GM12872 (cell line): Measurements from ENCODE around the gene RAD54L2.

Experiments used
- CTCF ChIP-seq: IDR thresholded peaks from 3 replicates; pipeline ENCODE4 v1.5.1; 2011; ENCODE audit warnings: low read depth, mild to moderate bottlenecking, low read length, moderate library complexity; ENCODE audit not compliant: insufficient read depth

RAD54L2 gene

GRCh38 chr3:51508255-51508654 is 30.3 kb upstream of the RAD54L2 start:
- no peak for TF ChIP-seq CTCF

GRCh38 chr3:51510996-51511395 is 27.5 kb upstream of the RAD54L2 start:
- TF ChIP-seq CTCF: no peak

- TF ChIP-seq CTCF: no peak
Observed at GRCh38 chr3:51514210-51514609, 24.3 kb upstream of the RAD54L2 start.

GRCh38 chr3:51519848-51520247 is 18.7 kb upstream of the RAD54L2 start:
- no peak for TF ChIP-seq CTCF

- no peak for TF ChIP-seq CTCF
Observed at GRCh38 chr3:51522273-51522962, 16.1 kb upstream of the RAD54L2 start.

GRCh38 chr3:51530485-51530884 is 8.0 kb upstream of the RAD54L2 start:
- no peak for TF ChIP-seq CTCF

- no peak for TF ChIP-seq CTCF
Observed at GRCh38 chr3:51535146-51536019, 3.1 kb upstream of the RAD54L2 start.
